Kidney (tissue), 14 donors: ENCODE measurements around the gene CAPZB. TPM values are rescaled to one million over a fixed set of nuclear protein-coding genes. Genes with fewer than 3 reads are reported as not detected.

Experiments used
- DNase-seq, 5 donors: peaks; one replicate each; pipeline ENCODE4 v3.0.0-alpha.2; 2013 to 2020
- FAIRE-seq: peaks from 2 replicates; lab custom pipeline; 2012; peaks lifted over from hg19 to GRCh38; lab: Jason Lieb, UNC
- H3K27ac ChIP-seq, 2 donors: one replicate each; pipeline ENCODE4 v1.7.0; 2013; ENCODE audit warnings: low read depth in 2 of 2, low read length in 2 of 2, inconsistent platforms in 1 of 2
- H3K27me3 ChIP-seq: one replicate; pipeline ENCODE4 v1.7.1; 2013; ENCODE audit warnings: low read length, inconsistent platforms; ENCODE audit not compliant: control insufficient read depth, insufficient read depth
- H3K36me3 ChIP-seq, 3 donors: one replicate each; pipeline versions ENCODE4 v1.7.0 to v1.7.1; 2013; ENCODE audit warnings: low read length in 3 of 3, control low read depth in 1 of 3, inconsistent platforms in 1 of 3; ENCODE audit not compliant: insufficient read depth in 3 of 3, control insufficient read depth in 2 of 3
- H3K4me1 ChIP-seq, 3 donors: one replicate each; pipeline versions ENCODE4 v1.7.0 to v1.7.1; 2013; ENCODE audit warnings: low read length in 3 of 3, inconsistent platforms in 1 of 3, low read depth in 1 of 3; ENCODE audit not compliant: control insufficient read depth in 2 of 3, insufficient read depth in 2 of 3
- H3K4me3 ChIP-seq, 3 donors: one replicate each; pipeline versions ENCODE4 v1.7.0 to v1.8.1; 2013; ENCODE audit warnings: low read length in 3 of 3, control low read depth in 1 of 3, inconsistent platforms in 1 of 3
- H3K9ac ChIP-seq, 3 donors: one replicate each; pipeline versions ENCODE4 v1.7.0 to v1.7.1; 2013; ENCODE audit warnings: low read length in 3 of 3, control low read depth in 1 of 3, inconsistent platforms in 1 of 3
- H3K9me3 ChIP-seq, 3 donors: one replicate each; pipeline versions ENCODE4 v1.7.0 to v1.7.1; 2013; ENCODE audit warnings: low read length in 3 of 3, control low read depth in 1 of 3, inconsistent platforms in 1 of 3; ENCODE audit not compliant: control insufficient read depth in 2 of 3, insufficient read depth in 1 of 3
- intact Hi-C: fragments of 100-400 bp; cut with DNase I; formaldehyde crosslinking; loops from one replicate; pipeline ENCODE4 v1.11.1; 2022
- polyA plus RNA-seq: library from polyadenylated mRNA; stranded (reverse); fragments of 350-450 nt; fragmentation: Illumina TruSeq; extraction: RNeasy Lipid Tissue Mini Kit (QIAGEN cat#74804); gene quantifications from one replicate; pipeline ENCODE4 v1.2.3, GENCODE V29; 2014; ENCODE audit warnings: low read depth, low replicate concordance; ENCODE audit not compliant: insufficient read depth
- total RNA-seq: library from RNA; stranded (reverse); fragmentation: NEBNext Ultra II Directional; extraction: Animal tissue kit (Norgen Biotek cat#: 25700); gene quantifications from one replicate; pipeline ENCODE4 v1.2.1, GENCODE V29; 2021
- TF ChIP-seq, protein P1 (sequence below): IDR thresholded peaks from 3 replicates; pipeline ENCODE4 v1.5.1; 2012; ENCODE audit warnings: mild to moderate bottlenecking, moderate library complexity, borderline replicate concordance; ENCODE audit not compliant: insufficient read depth; ENCODE audit errors: extremely low read depth
- donor health status: control.
- donor health status: control.
- donor health status: control.
- donor health status: control.
- donor health status: control.
- donor health status: DM: yes; HTN: yes; CAD: no.
- donor health status: Normal renal cell carcinoma (clear cell type).

CAPZB gene
- total and polyA plus RNA-seq, 2 donors from 2014 or later, result 253 to 265 TPM

DNA sequence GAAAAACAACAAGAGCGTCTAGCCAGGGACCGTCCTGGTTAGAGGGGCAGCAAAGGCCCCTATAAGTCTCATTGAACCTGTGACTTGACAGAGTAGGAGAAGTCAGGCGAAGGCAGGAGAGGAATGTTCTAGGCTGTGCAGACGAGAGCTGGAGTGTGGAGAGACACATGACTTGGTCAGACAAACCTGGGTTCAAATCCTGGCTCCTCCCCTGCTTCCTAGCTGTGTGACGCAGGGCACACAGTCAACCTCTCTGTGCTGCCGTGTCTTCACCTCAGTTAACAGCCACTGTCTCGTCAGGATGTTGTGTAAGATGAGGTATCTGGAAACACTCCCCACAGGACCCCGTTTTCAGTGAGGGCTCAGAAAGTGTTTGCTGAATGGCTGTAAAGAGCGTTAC lies 157.6 kb downstream of the CAPZB start:
- Histone ChIP-seq H3K9me3 (no peaks in the 10 kb centered on the region), H3K36me3 (peaks cover 3 to 17% (median 15%) of the 10 kb centered on the region in 3 donors), H3K27me3 (no peaks in the 10 kb centered on the region), H3K9ac (no peak overlapping the region), H3K4me3 (no peak overlapping the region), H3K27ac (no peak overlapping the region), H3K4me1 (no peaks in the 10 kb centered on the region)
- TF ChIP-seq, protein P1, sequence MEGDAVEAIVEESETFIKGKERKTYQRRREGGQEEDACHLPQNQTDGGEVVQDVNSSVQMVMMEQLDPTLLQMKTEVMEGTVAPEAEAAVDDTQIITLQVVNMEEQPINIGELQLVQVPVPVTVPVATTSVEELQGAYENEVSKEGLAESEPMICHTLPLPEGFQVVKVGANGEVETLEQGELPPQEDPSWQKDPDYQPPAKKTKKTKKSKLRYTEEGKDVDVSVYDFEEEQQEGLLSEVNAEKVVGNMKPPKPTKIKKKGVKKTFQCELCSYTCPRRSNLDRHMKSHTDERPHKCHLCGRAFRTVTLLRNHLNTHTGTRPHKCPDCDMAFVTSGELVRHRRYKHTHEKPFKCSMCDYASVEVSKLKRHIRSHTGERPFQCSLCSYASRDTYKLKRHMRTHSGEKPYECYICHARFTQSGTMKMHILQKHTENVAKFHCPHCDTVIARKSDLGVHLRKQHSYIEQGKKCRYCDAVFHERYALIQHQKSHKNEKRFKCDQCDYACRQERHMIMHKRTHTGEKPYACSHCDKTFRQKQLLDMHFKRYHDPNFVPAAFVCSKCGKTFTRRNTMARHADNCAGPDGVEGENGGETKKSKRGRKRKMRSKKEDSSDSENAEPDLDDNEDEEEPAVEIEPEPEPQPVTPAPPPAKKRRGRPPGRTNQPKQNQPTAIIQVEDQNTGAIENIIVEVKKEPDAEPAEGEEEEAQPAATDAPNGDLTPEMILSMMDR, result no peak
- DNase-seq (no peak), FAIRE-seq (no peak)
- intact Hi-C loops, result no loop called here

DNA sequence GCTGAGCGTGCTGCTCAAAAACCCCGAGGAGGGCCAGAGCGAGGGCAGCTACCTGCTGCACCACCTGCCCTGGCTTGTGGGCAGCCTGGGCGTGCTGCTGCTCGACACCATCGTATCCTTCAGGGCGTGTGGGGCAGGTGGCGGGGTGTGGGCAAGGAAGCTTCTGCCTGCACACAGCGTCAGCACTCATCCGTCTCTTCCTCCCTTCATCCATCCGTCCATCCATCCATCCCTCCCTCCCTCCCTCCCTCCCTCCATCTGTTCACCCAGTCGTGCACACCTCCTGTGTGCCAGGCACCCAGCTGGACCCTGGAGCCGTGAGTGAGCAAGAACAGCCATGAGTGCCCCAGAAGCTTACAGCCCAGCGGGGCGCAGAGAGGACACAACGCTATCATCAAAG lies 158.0 kb downstream of the CAPZB start:
- H3K4me3 ChIP-seq, result no peak overlapping the region
- no peaks in the 10 kb centered on the region for H3K4me1 ChIP-seq
- no peaks in the 10 kb centered on the region for H3K9me3 ChIP-seq
- no peak overlapping the region for H3K27ac ChIP-seq
- no peak overlapping the region for H3K9ac ChIP-seq
- DNase-seq (no peak), FAIRE-seq (no peak)
- TF ChIP-seq, protein P1, result no peak
- intact Hi-C loops, result no loop called here
- H3K27me3 ChIP-seq, result no peaks in the 10 kb centered on the region
- peaks cover 3 to 17% (median 15%) of the 10 kb centered on the region in 3 donors for H3K36me3 ChIP-seq

DNA sequence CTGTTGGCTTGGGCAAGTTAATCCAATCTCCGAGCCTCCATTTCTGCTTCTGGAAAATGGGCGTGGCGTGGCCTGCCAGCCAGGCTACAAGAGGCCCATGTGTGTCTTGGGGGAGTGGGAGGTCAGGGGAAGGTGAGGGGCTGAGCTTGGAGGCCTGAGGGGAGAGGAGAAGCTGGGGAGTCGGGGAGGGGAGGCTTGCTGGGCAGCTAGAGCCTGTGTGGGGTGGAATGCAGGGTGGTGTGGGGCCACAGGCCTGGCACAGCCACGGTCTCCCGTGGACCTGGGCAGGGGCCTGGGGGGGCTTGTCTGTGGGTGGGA lies 158.6 kb downstream of the CAPZB start:
- peaks cover 3 to 17% (median 15%) of the 10 kb centered on the region in 3 donors for H3K36me3 ChIP-seq
- H3K4me1 ChIP-seq, result no peaks in the 10 kb centered on the region
- no peaks in the 10 kb centered on the region for H3K27me3 ChIP-seq
- no peaks in the 10 kb centered on the region for H3K9me3 ChIP-seq
- FAIRE-seq (no peak), DNase-seq (no peak)
- H3K9ac ChIP-seq, result no peak overlapping the region
- no peak overlapping the region for H3K27ac ChIP-seq
- intact Hi-C loops, result no loop called here
- no peak overlapping the region for H3K4me3 ChIP-seq
- TF ChIP-seq, protein P1, result no peak
